OCI-LY7 (cell line): ENCODE data around the gene EBNA1BP2. TPM values are rescaled to one million over a fixed set of nuclear protein-coding genes. Genes with fewer than 3 reads are reported as not detected.

ENCODE experiments used
- BruUV-seq: library from RNA; stranded (reverse); fragments of 400-500 nt; replicated peaks from 2 replicates; lab custom pipeline; 2021; lab: Mats Ljungman, UMichigan
- CTCF ChIA-PET: fragments of 300-600 bp; sonication (Branson Sonifier 250); formaldehyde crosslinking; loops from one replicate; lab custom pipeline; 2022; ENCODE audit warnings: antibody characterized with exemption; ENCODE audit not compliant: unreplicated experiment; lab: Charles Lee
- POLR2A ChIA-PET: fragments of 300-600 bp; sonication (Branson Sonifier 250); formaldehyde crosslinking; loops from one replicate; lab custom pipeline; 2022; ENCODE audit warnings: antibody characterized with exemption; lab: Charles Lee
- DNase-seq: peaks from one replicate; pipeline ENCODE4 v3.0.0-alpha.2; 2015; ENCODE audit warnings: low spot score
- H2AFZ ChIP-seq: fragments of 200-600 bp; sonication (generic), shearing (Covaris generic); 2 replicates; pipeline ENCODE4 v1.6.1; 2014; ENCODE audit warnings: mild to moderate bottlenecking, antibody characterized with exemption, low read length, moderate library complexity
- H3K27ac ChIP-seq: fragments of 200-600 bp; sonication (generic); 2 replicates; pipeline ENCODE4 v1.5.1; 2014; ENCODE audit warnings: mixed run types, low read depth, mild to moderate bottlenecking, moderate library complexity, low read length, inconsistent platforms; ENCODE audit not compliant: poor library complexity, severe bottlenecking
- H3K36me3 ChIP-seq: fragments of 200-600 bp; sonication (generic); 2 replicates; pipeline ENCODE4 v1.6.1; 2014; ENCODE audit warnings: mild to moderate bottlenecking, antibody characterized with exemption, low read length, moderate library complexity, mixed read lengths; ENCODE audit not compliant: insufficient read depth
- H3K4me1 ChIP-seq: fragments of 200-600 bp; sonication (generic); 2 replicates; pipeline ENCODE4 v1.5.1; 2014; ENCODE audit warnings: mild to moderate bottlenecking, low read length; ENCODE audit not compliant: insufficient read depth, poor library complexity, severe bottlenecking
- H3K4me2 ChIP-seq: fragments of 200-600 bp; sonication (generic); 2 replicates; pipeline ENCODE4 v1.6.1; 2014; ENCODE audit warnings: mild to moderate bottlenecking, low read length
- H3K4me3 ChIP-seq: fragments of 200-600 bp; sonication (generic); 2 replicates; pipeline ENCODE4 v1.5.1; 2014; ENCODE audit warnings: mild to moderate bottlenecking, low read depth, low read length; ENCODE audit not compliant: poor library complexity, severe bottlenecking
- H3K79me2 ChIP-seq: fragments of 200-600 bp; sonication (generic); 2 replicates; pipeline ENCODE4 v1.6.1; 2016; ENCODE audit warnings: low read depth, mild to moderate bottlenecking, low read length, moderate library complexity, mixed read lengths; ENCODE audit not compliant: insufficient read depth
- H3K9me2 ChIP-seq: fragments of 200-600 bp; sonication (generic); 2 replicates; pipeline ENCODE4 v1.6.1; 2016; ENCODE audit warnings: mild to moderate bottlenecking, low read length, mixed read lengths; ENCODE audit not compliant: insufficient read depth
- H3K9me3 ChIP-seq: fragments of 200-600 bp; sonication (generic); 2 replicates; pipeline ENCODE4 v1.6.1; 2014; ENCODE audit warnings: mild to moderate bottlenecking, mixed run types, low read length, mixed read lengths
- H4K20me1 ChIP-seq: fragments of 200-600 bp; sonication (generic); 2 replicates; pipeline ENCODE4 v1.6.1; 2014; ENCODE audit warnings: mild to moderate bottlenecking, antibody characterized with exemption, low read length, moderate library complexity, mixed read lengths; ENCODE audit not compliant: insufficient read depth
- CTCF ChIP-seq: fragments of 200-600 bp; sonication (generic); conservative IDR thresholded peaks from 2 replicates; pipeline ENCODE4 v1.5.1; 2014; ENCODE audit warnings: mild to moderate bottlenecking, antibody characterized with exemption, low read length, moderate library complexity, mixed read lengths
- EZH2phosphoT487 ChIP-seq: fragments of 200-600 bp; sonication (generic); IDR thresholded peaks from 2 replicates; pipeline ENCODE4 v1.6.1; 2018; ENCODE audit warnings: low read depth, borderline replicate concordance, mild to moderate bottlenecking, mixed run types, antibody characterized with exemption, low read length, moderate library complexity, mixed read lengths
- intact Hi-C: fragments of 100-400 bp; cut with micrococcal nuclease; formaldehyde crosslinking; loops from one replicate; pipeline ENCODE4 v1.10.0; 2022; ENCODE audit not compliant: unreplicated experiment
- total RNA-seq, 2 experiments: library from RNA; depleted of rRNA in 1 of 2; stranded (reverse); fragments of >200 nt in 1 of 2; shearing (Covaris generic) in 1 of 2; gene quantifications; 2 replicates each; pipeline ENCODE4 v1.2.3, GENCODE V29; 2014 to 2022

EBNA1BP2 gene
- total RNA-seq, 2 experiments from 2014 or later, result 63.0 to 65.4 TPM

GRCh38 chr1:43184388-43184787, 12.3 kb upstream of the EBNA1BP2 start:
- TF ChIP-seq CTCF, result no peak
- TF ChIP-seq EZH2phosphoT487, result no peak
- Histone ChIP-seq H3K4me1 (no peaks in the 10 kb centered on the region), H3K9me2 (no peaks in the 10 kb centered on the region), H3K4me2 (no peak overlapping the region), H3K9me3 (no peaks in the 10 kb centered on the region), H4K20me1 (no peaks in the 10 kb centered on the region), H3K4me3 (no peak overlapping the region), H3K79me2 (no peaks in the 10 kb centered on the region), H3K27ac (no peak overlapping the region), H3K36me3 (no peaks in the 10 kb centered on the region), H2AFZ (no peak overlapping the region)
- intact Hi-C loops, result no loop called here
- ChIA-PET POLR2A (interaction anchor here (0.6 kb wide), 1 partner anchor 24 kb away, joined by 6 read pairs; no protein-coding TSS in a partner anchor), CTCF (no interaction called here)
- no peak for DNase-seq
- no TSS peak for BruUV-seq

GRCh38 chr1:43177691-43178090, 5.6 kb upstream of the EBNA1BP2 start:
- H4K20me1 ChIP-seq, result no peaks in the 10 kb centered on the region
- TF ChIP-seq CTCF (no peak), EZH2phosphoT487 (no peak)
- H3K27ac ChIP-seq, result no peak overlapping the region
- no peak overlapping the region for H3K4me2 ChIP-seq
- H3K79me2 ChIP-seq, result no peaks in the 10 kb centered on the region
- peaks cover 4% of the 10 kb centered on the region for H3K4me1 ChIP-seq
- CTCF ChIA-PET, result no interaction called here
- no TSS peak for BruUV-seq
- DNase-seq, result no peak
- H3K9me3 ChIP-seq, result no peaks in the 10 kb centered on the region
- no peaks in the 10 kb centered on the region for H3K36me3 ChIP-seq
- intact Hi-C loops, result no loop called here
- H3K4me3 ChIP-seq, result no peak overlapping the region
- H3K9me2 ChIP-seq, result no peaks in the 10 kb centered on the region
- no peak overlapping the region for H2AFZ ChIP-seq
- POLR2A ChIA-PET, result no interaction called here

GRCh38 chr1:43174873-43175272, 2.8 kb upstream of the EBNA1BP2 start:
- Histone ChIP-seq H3K4me2 (no peak overlapping the region), H2AFZ (no peak overlapping the region), H3K9me2 (no peaks in the 10 kb centered on the region), H3K4me1 (peaks cover 18% of the 10 kb centered on the region), H3K27ac (no peak overlapping the region), H3K79me2 (peaks cover 16% of the 10 kb centered on the region), H3K9me3 (no peaks in the 10 kb centered on the region), H3K36me3 (peaks cover 9% of the 10 kb centered on the region), H3K4me3 (no peak overlapping the region), H4K20me1 (no peaks in the 10 kb centered on the region)
- TF ChIP-seq EZH2phosphoT487 (no peak), CTCF (no peak)
- intact Hi-C loops, result no loop called here
- POLR2A ChIA-PET, result interaction anchor here (0.5 to 0.7 kb wide), 2 partner anchors 195 to 498 kb away, joined by 3 to 5 read pairs; no protein-coding TSS in a partner anchor
- no TSS peak for BruUV-seq
- CTCF ChIA-PET, result no interaction called here
- DNase-seq, result no peak
